MM.1S (cell line): Measurements from ENCODE around the gene ALG8.

Experiments
- DNase-seq: peaks from one replicate; pipeline ENCODE4 v3.0.0-alpha.2; 2015
- H2AFZ ChIP-seq: fragments of 300-600 bp; sonication (generic); 2 replicates; pipeline ENCODE4 v1.6.0; 2016; ENCODE audit warnings: antibody characterized with exemption, low read length
- H3F3A ChIP-seq: fragments of 300-600 bp; sonication (generic); 2 replicates; pipeline ENCODE4 v1.6.1; 2016; ENCODE audit warnings: mild to moderate bottlenecking, antibody characterized with exemption, low read length, moderate library complexity, mixed read lengths; ENCODE audit not compliant: insufficient read depth
- H3K27ac ChIP-seq: fragments of 300-600 bp; sonication (generic); 2 replicates; pipeline ENCODE4 v1.5.1; 2016; ENCODE audit warnings: mild to moderate bottlenecking, low read length
- H3K27me3 ChIP-seq: fragments of 300-600 bp; sonication (generic); replicated peaks from 2 replicates; pipeline ENCODE4 v1.6.0; 2016; ENCODE audit warnings: low read length; ENCODE audit not compliant: insufficient read depth
- H3K36me3 ChIP-seq: fragments of 300-600 bp; sonication (generic); replicated peaks from 2 replicates; pipeline ENCODE4 v1.6.1; 2016; ENCODE audit warnings: mild to moderate bottlenecking, low read length, mixed read lengths; ENCODE audit not compliant: insufficient read depth
- H3K4me1 ChIP-seq: fragments of 300-600 bp; sonication (generic); 2 replicates; pipeline ENCODE4 v1.6.1; 2016; ENCODE audit warnings: low read length, mixed read lengths
- H3K4me2 ChIP-seq: fragments of 300-600 bp; sonication (generic); 2 replicates; pipeline ENCODE4 v1.6.0; 2016; ENCODE audit warnings: low read depth, low read length
- H3K4me3 ChIP-seq: fragments of 300-600 bp; sonication (generic); 2 replicates; pipeline ENCODE4 v1.5.1; 2016; ENCODE audit warnings: low read length, mixed read lengths
- H3K79me2 ChIP-seq: fragments of 300-600 bp; sonication (generic); 2 replicates; pipeline ENCODE4 v1.6.1; 2016; ENCODE audit warnings: mixed run types, low read length, mixed read lengths
- H3K9ac ChIP-seq: fragments of 300-600 bp; sonication (generic); 2 replicates; pipeline ENCODE4 v1.6.1; 2016; ENCODE audit warnings: low read length, mixed read lengths
- H3K9me2 ChIP-seq: fragments of 300-600 bp; sonication (generic); replicated peaks from 2 replicates; pipeline ENCODE4 v1.6.1; 2016; ENCODE audit warnings: mild to moderate bottlenecking, low read length, mixed read lengths; ENCODE audit not compliant: insufficient read depth
- H3K9me3 ChIP-seq: fragments of 300-600 bp; sonication (generic); replicated peaks from 2 replicates; pipeline ENCODE4 v1.6.1; 2016; ENCODE audit warnings: mild to moderate bottlenecking, low read length, mixed read lengths; ENCODE audit not compliant: insufficient read depth
- H4K20me1 ChIP-seq: fragments of 300-600 bp; sonication (generic); 2 replicates; pipeline ENCODE4 v1.6.1; 2016; ENCODE audit warnings: mild to moderate bottlenecking, low read length, moderate library complexity, mixed read lengths; ENCODE audit not compliant: insufficient read depth
- CTCF ChIP-seq: fragments of 300-600 bp; sonication (generic); IDR thresholded peaks from 2 replicates; pipeline ENCODE4 v1.5.1; 2016; ENCODE audit warnings: antibody characterized with exemption, low read length, mixed read lengths
- EZH2 ChIP-seq: fragments of 300-600 bp; sonication (generic); optimal IDR thresholded peaks from 2 replicates; pipeline ENCODE3; 2017; ENCODE audit warnings: low read depth, mild to moderate bottlenecking, antibody characterized with exemption, low read length, mixed read lengths
- EZH2phosphoT487 ChIP-seq: fragments of 300-600 bp; sonication (generic); IDR thresholded peaks from 2 replicates; pipeline ENCODE4 v1.6.1; 2018; ENCODE audit warnings: antibody characterized with exemption, low read length

ALG8 gene

GRCh38 chr11:78050964-78051831 lies 88.2 kb downstream of the ALG8 start:
- Histone ChIP-seq H3K27ac (no peak overlapping the region), H3K9me2 (no peaks in the 10 kb centered on the region), H2AFZ (no peak overlapping the region), H3K4me2 (no peak overlapping the region), H3K4me3 (no peak overlapping the region), H4K20me1 (no peaks in the 10 kb centered on the region), H3F3A (no peaks in the 10 kb centered on the region), H3K9me3 (no peaks in the 10 kb centered on the region), H3K36me3 (no peaks in the 10 kb centered on the region), H3K27me3 (no peaks in the 10 kb centered on the region), H3K9ac (no peak overlapping the region), H3K4me1 (no peaks in the 10 kb centered on the region), H3K79me2 (no peaks in the 10 kb centered on the region)
- DNase-seq: no peak
- no peak for TF ChIP-seq CTCF
- TF ChIP-seq EZH2: no peak
- no peak for TF ChIP-seq EZH2phosphoT487
